ENCODE results near the gene TSKS. TPM values are rescaled to one million over a fixed set of nuclear protein-coding genes. Genes with fewer than 3 reads are reported as not detected.

Gene TSKS
- total and polyA plus RNA-seq, 4 donors = 0.10 to 0.50 (median 0.41) TPM

DNA sequence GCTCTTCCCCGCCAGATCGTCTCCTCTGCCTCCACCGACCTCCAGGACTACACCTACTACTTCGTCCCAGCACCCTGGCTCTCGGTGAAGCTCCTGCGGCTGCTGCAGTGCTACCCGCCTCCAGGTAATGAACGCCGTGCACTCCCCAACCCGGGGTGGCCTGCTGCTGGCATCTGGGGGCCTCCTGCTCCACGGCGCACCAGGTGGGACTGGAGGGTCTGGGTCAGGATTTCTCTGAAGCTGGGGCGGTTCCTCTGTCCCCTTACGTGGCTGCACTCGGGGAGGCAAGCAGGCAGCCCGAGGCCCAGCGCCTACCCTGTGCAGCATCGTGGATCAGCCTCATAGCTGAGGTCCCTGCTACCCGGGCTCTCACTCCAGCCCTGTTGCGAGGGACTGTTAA, 32.5 kb upstream of the TSKS start:
- Histone ChIP-seq H3K27me3 (ENCODE audit: control insufficient read depth, insufficient read depth, low read length) (no peaks in the 10 kb centered on the region), H3K4me1 (ENCODE audit: control insufficient read depth, insufficient read depth, low read length) (peaks cover under 1% of the 10 kb centered on the region), H3K4me3 (ENCODE audit: low read depth, low read length) (no peak overlapping the region), H3K36me3 (ENCODE audit: control insufficient read depth, insufficient read depth, low read length) (peaks cover 95% of the 10 kb centered on the region), H3K27ac (ENCODE audit: low read depth, low read length) (no peak overlapping the region), H3K9me3 (ENCODE audit: control insufficient read depth, insufficient read depth, low read length) (no peaks in the 10 kb centered on the region)
- DNase-seq (ENCODE audit: low read depth in 4 of 6, low spot score in 6 of 6) = no peak
- WGBS (ENCODE audit: insufficient coverage) = 91% methylated on average over 14 of the region's 20 CpGs

DNA sequence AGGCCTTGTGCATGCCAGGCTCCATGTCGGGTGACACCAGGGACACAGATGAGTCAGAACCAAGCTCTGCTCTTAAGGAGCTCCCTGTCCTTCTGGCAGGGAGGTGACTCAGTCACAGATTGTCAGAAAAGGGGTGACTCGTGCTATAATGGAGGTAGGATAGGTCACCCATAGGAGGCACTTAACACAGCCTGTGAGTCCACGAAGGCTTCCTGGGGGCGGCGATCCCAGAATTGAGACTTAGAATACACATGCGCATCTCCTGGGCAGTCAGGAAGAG, 30.4 kb upstream of the TSKS start:
- no peak overlapping the region for H3K27ac ChIP-seq (ENCODE audit: low read depth, low read length)
- WGBS (ENCODE audit: insufficient coverage) = 93% methylated on average over 6 of the region's 6 CpGs

DNA sequence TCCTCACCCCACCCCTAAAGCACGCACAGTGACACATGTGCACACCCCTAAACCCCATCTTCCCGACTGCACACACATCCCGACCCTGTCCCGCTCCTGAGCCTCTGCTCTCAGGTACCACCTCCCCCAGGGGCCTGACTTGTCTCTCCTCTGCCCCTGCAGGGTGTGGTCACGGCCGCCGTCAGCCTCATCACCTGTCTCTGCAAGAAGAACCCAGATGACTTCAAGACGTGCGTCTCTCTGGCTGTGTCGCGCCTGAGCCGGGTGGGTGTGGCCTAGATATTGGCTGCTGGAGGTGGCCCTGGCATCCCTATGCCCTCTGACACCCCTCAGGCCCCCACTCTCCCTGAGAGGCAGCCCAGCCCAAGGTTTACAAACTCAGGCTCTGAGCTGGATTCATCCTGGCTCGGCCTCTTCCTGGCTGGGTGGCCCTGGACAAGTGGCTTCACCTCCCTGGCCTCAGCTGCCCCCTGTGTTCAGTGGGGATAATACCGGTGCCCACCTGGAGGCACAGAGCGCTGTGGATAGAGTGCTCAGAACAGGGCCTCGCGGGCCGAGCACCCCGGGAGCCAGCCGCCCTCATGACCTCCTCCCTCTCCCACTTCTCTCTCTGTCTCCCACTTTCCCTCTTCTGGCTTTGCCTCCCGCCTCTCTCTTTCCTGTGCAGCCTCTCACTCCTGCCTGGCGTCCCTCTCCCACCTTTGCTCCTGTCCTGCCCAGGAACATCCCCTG, 29.9 kb upstream of the TSKS start:
- Histone ChIP-seq H3K27ac (ENCODE audit: low read depth, low read length) (no peak overlapping the region), H3K27me3 (ENCODE audit: control insufficient read depth, insufficient read depth, low read length) (no peaks in the 10 kb centered on the region), H3K4me1 (ENCODE audit: control insufficient read depth, insufficient read depth, low read length) (no peaks in the 10 kb centered on the region), H3K36me3 (ENCODE audit: control insufficient read depth, insufficient read depth, low read length) (peaks cover 94% of the 10 kb centered on the region), H3K9me3 (ENCODE audit: control insufficient read depth, insufficient read depth, low read length) (no peaks in the 10 kb centered on the region), H3K4me3 (ENCODE audit: low read depth, low read length) (no peak overlapping the region)
- DNase-seq (ENCODE audit: low read depth in 4 of 6, low spot score in 6 of 6) = no peak
- 96% methylated on average over 22 of the region's 22 CpGs for WGBS (ENCODE audit: insufficient coverage)

More for the DNA sequence above, 30.4 kb upstream of the TSKS start:
- H3K9me3 ChIP-seq (ENCODE audit: control insufficient read depth, insufficient read depth, low read length) = no peaks in the 10 kb centered on the region
- no peak overlapping the region for H3K4me3 ChIP-seq (ENCODE audit: low read depth, low read length)
- DNase-seq (ENCODE audit: low read depth in 4 of 6, low spot score in 6 of 6) = no peak
- H3K36me3 ChIP-seq (ENCODE audit: control insufficient read depth, insufficient read depth, low read length) = peaks cover 94% of the 10 kb centered on the region
- H3K4me1 ChIP-seq (ENCODE audit: control insufficient read depth, insufficient read depth, low read length) = no peaks in the 10 kb centered on the region
- H3K27me3 ChIP-seq (ENCODE audit: control insufficient read depth, insufficient read depth, low read length) = no peaks in the 10 kb centered on the region

DNA sequence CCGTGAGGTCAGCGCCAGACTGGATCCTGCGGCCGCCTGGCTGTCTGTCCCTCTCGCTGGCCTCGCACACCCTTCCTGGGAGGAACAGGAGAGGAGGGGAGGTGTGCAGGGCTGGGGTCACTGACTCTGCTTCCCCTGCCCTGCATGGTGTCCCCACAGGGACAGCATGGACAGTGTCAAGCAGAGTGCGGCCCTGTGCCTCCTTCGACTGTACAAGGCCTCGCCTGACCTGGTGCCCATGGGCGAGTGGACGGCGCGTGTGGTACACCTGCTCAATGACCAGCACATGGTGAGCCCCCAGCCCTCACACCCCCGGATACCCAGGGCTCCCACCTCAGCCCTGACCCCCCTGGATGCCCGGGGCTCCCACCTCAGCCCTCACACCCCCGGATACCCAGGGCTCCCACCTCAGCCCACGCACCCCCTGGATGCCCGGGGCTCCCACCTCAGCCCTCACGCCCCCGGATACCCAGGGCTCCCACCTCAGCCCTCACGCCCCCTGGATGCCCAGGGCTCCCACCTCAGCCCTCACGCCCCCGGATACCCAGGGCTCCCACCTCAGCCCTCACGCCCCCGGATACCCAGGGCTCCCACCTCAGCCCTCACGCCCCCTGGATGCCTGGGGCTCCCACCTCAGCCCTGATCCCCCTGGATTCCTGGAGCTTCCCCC, 28.8 kb upstream of the TSKS start:
- Histone ChIP-seq H3K4me1 (ENCODE audit: control insufficient read depth, insufficient read depth, low read length) (no peaks in the 10 kb centered on the region), H3K27me3 (ENCODE audit: control insufficient read depth, insufficient read depth, low read length) (no peaks in the 10 kb centered on the region), H3K4me3 (ENCODE audit: low read depth, low read length) (no peak overlapping the region), H3K36me3 (ENCODE audit: control insufficient read depth, insufficient read depth, low read length) (peaks cover 97% of the 10 kb centered on the region), H3K9me3 (ENCODE audit: control insufficient read depth, insufficient read depth, low read length) (no peaks in the 10 kb centered on the region), H3K27ac (ENCODE audit: low read depth, low read length) (no peak overlapping the region)
- DNase-seq (ENCODE audit: low read depth in 4 of 6, low spot score in 6 of 6) = no peak
- WGBS (ENCODE audit: insufficient coverage) = 98% methylated on average over 25 of the region's 26 CpGs

DNA sequence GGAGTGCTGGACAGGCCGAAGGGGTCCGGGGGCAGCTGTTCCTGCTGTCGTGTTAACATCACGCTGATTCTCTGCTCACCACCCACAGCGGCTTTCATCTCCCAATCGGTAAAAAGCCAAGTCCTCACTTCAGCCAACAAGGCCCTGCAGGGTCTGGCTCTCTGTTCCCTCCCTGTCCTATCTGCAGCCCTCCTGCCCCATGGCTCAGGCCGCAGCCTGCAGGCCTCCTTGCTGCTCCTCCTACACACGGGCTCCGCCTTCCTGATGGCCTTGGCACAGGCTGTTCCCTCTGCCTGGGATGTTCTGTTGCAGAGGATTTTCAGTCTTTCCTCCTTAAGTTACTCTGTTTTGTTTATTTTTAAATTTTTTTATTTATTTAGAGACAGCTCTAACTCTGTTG, 27.8 kb upstream of the TSKS start:
- Histone ChIP-seq H3K4me1 (ENCODE audit: control insufficient read depth, insufficient read depth, low read length) (no peaks in the 10 kb centered on the region), H3K36me3 (ENCODE audit: control insufficient read depth, insufficient read depth, low read length) (peaks cover 96% of the 10 kb centered on the region), H3K27me3 (ENCODE audit: control insufficient read depth, insufficient read depth, low read length) (no peaks in the 10 kb centered on the region), H3K4me3 (ENCODE audit: low read depth, low read length) (no peak overlapping the region), H3K27ac (ENCODE audit: low read depth, low read length) (no peak overlapping the region), H3K9me3 (ENCODE audit: control insufficient read depth, insufficient read depth, low read length) (no peaks in the 10 kb centered on the region)
- DNase-seq (ENCODE audit: low read depth in 4 of 6, low spot score in 6 of 6) = no peak
- 76% methylated on average over 7 of the region's 9 CpGs for WGBS (ENCODE audit: insufficient coverage)

DNA sequence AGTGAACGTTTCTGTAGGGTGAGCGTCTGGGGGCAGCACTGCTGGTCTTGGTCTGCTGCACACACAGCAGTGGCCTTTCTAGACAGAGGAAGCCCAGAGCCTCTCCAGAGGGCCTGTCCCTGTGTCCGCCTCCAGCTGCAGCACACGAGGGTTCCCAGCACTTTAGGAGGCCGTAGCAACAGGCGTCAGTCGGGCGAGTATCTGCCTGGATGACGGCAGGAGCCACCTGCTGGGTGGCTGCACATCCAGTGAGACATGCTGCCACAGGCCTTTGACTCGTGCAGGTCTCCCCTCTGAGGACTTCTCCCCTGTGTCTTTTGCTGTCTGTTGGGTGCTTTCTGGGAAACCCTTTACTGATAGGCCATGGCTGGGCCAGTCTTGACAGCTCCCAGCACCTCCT, 25.8 kb upstream of the TSKS start:
- Histone ChIP-seq H3K36me3 (ENCODE audit: control insufficient read depth, insufficient read depth, low read length) (peaks cover 90% of the 10 kb centered on the region), H3K4me1 (ENCODE audit: control insufficient read depth, insufficient read depth, low read length) (no peaks in the 10 kb centered on the region), H3K27ac (ENCODE audit: low read depth, low read length) (no peak overlapping the region), H3K9me3 (ENCODE audit: control insufficient read depth, insufficient read depth, low read length) (no peaks in the 10 kb centered on the region), H3K4me3 (ENCODE audit: low read depth, low read length) (no peak overlapping the region), H3K27me3 (ENCODE audit: control insufficient read depth, insufficient read depth, low read length) (no peaks in the 10 kb centered on the region)
- no peak for DNase-seq (ENCODE audit: low read depth in 4 of 6, low spot score in 6 of 6)
- WGBS (ENCODE audit: insufficient coverage) = 80% methylated on average over 10 of the region's 10 CpGs

DNA sequence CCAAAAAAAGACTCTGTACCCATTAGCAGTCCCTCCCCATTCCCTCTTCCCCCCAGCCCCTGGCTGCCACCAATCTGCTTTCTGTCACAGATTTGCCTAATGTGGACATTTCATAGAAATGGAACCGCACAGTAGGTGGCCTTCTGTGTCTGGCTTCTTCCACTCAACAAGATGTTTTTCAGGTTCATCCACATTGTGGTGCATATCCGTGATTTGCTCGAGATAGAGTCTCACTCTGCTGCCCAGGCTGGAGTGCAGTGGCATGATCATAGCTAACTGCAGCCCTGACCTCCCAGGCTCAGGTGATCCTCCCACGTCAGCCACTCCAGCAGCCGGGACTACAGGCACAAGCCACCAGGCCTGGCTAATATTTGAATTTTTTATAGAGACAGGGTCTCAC, 24.6 kb upstream of the TSKS start:
- 95% methylated on average over 5 of the region's 5 CpGs for WGBS (ENCODE audit: insufficient coverage)
- DNase-seq (ENCODE audit: low read depth in 4 of 6, low spot score in 6 of 6) = no peak
- no peak overlapping the region for H3K4me3 ChIP-seq (ENCODE audit: low read depth, low read length)
- H3K9me3 ChIP-seq (ENCODE audit: control insufficient read depth, insufficient read depth, low read length) = no peaks in the 10 kb centered on the region
- H3K27me3 ChIP-seq (ENCODE audit: control insufficient read depth, insufficient read depth, low read length) = no peaks in the 10 kb centered on the region
- no peaks in the 10 kb centered on the region for H3K4me1 ChIP-seq (ENCODE audit: control insufficient read depth, insufficient read depth, low read length)
- H3K36me3 ChIP-seq (ENCODE audit: control insufficient read depth, insufficient read depth, low read length) = peaks cover 89% of the 10 kb centered on the region
- H3K27ac ChIP-seq (ENCODE audit: low read depth, low read length) = no peak overlapping the region

DNA sequence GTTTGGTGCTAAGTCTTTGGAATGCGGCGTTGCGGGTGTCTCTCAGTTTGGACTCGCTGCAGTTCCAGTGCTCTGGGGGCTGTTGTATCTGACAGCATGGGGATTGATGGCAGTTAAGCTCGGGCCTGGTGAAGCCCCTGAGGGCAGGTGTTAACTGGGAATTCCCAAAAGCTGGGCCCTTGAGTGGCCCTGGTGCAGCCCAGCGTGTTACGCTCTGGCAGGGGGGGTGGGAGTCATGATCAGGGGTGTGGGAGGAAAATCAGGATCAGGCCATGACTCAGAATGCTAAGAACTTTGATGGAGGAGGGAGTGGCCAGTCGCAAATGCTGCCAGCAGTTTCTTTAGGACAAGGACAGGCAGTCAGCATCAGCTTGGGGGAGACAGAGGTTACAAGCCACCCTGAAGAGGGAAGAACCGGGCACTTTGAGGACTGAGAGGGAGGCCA, 23.3 kb upstream of the TSKS start:
- peaks cover 89% of the 10 kb centered on the region for H3K36me3 ChIP-seq (ENCODE audit: control insufficient read depth, insufficient read depth, low read length)
- no peaks in the 10 kb centered on the region for H3K27me3 ChIP-seq (ENCODE audit: control insufficient read depth, insufficient read depth, low read length)
- H3K9me3 ChIP-seq (ENCODE audit: control insufficient read depth, insufficient read depth, low read length) = no peaks in the 10 kb centered on the region
- no peak for DNase-seq (ENCODE audit: low read depth in 4 of 6, low spot score in 6 of 6)
- WGBS (ENCODE audit: insufficient coverage) = 83% methylated on average over 9 of the region's 9 CpGs
- no peaks in the 10 kb centered on the region for H3K4me1 ChIP-seq (ENCODE audit: control insufficient read depth, insufficient read depth, low read length)
- no peak overlapping the region for H3K4me3 ChIP-seq (ENCODE audit: low read depth, low read length)
- H3K27ac ChIP-seq (ENCODE audit: low read depth, low read length) = no peak overlapping the region

DNA sequence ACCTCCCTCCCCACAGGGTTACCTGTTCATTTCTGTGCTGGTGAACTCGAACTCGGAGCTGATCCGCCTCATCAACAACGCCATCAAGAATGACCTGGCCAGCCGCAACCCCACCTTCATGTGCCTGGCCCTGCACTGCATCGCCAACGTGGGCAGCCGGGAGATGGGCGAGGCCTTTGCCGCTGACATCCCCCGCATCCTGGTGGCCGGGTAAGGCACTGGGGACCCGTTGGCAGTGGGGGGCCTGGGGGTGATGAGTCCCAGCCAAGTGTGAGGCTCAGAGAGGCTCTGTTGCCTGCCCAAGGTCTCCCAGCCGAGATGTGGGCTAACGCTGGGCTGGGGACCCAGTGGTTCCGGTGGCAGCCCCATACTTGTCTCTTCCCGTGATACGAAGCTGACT, 19.4 kb upstream of the TSKS start:
- H3K36me3 ChIP-seq (ENCODE audit: control insufficient read depth, insufficient read depth, low read length) = peaks cover 63% of the 10 kb centered on the region
- WGBS (ENCODE audit: insufficient coverage) = 97% methylated on average over 18 of the region's 18 CpGs
- H3K4me1 ChIP-seq (ENCODE audit: control insufficient read depth, insufficient read depth, low read length) = no peaks in the 10 kb centered on the region
- no peaks in the 10 kb centered on the region for H3K9me3 ChIP-seq (ENCODE audit: control insufficient read depth, insufficient read depth, low read length)
- H3K4me3 ChIP-seq (ENCODE audit: low read depth, low read length) = no peak overlapping the region
- DNase-seq (ENCODE audit: low read depth in 4 of 6, low spot score in 6 of 6) = no peak
- H3K27me3 ChIP-seq (ENCODE audit: control insufficient read depth, insufficient read depth, low read length) = no peaks in the 10 kb centered on the region
- no peak overlapping the region for H3K27ac ChIP-seq (ENCODE audit: low read depth, low read length)

DNA sequence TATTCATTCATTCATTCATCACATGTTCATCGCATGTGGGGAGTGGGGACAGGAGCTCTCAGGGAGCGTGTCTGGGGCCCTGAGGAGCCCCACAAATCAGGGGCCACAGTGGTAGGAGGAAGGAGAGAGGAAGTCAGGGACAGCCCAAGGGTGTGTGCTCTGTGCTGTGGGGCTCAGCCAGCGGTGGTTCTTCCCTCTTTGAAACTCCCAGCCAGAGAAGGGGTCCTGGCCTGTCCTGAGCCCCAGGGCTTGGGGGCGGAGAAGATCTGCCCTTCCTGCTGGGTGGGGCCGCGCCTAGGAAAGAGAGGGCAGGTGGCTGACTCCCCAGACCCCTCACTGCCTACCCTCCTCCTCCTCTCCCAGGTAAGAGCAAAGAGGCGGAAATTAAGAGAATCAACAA, 18.3 kb upstream of the TSKS start:
- H3K4me1 ChIP-seq (ENCODE audit: control insufficient read depth, insufficient read depth, low read length) = no peaks in the 10 kb centered on the region
- no peak for DNase-seq (ENCODE audit: low read depth in 4 of 6, low spot score in 6 of 6)
- H3K27me3 ChIP-seq (ENCODE audit: control insufficient read depth, insufficient read depth, low read length) = no peaks in the 10 kb centered on the region
- 93% methylated on average over 3 of the region's 7 CpGs for WGBS (ENCODE audit: insufficient coverage)
- H3K27ac ChIP-seq (ENCODE audit: low read depth, low read length) = no peak overlapping the region
- peaks cover 58% of the 10 kb centered on the region for H3K36me3 ChIP-seq (ENCODE audit: control insufficient read depth, insufficient read depth, low read length)
- H3K4me3 ChIP-seq (ENCODE audit: low read depth, low read length) = no peak overlapping the region
- no peaks in the 10 kb centered on the region for H3K9me3 ChIP-seq (ENCODE audit: control insufficient read depth, insufficient read depth, low read length)

Data from spinal cord (tissue), 10 donors.